H9 (cell line): Measurements from ENCODE around the gene RYR3. TPM values are rescaled to one million over a fixed set of nuclear protein-coding genes. Genes with fewer than 3 reads are reported as not detected.

ENCODE experiments used
- DNase-seq: peaks from one replicate; pipeline ENCODE4 v3.0.0-alpha.2; 2017
- H2AFZ ChIP-seq: one replicate; pipeline ENCODE4 v1.6.1; 2013; ENCODE audit warnings: mild to moderate bottlenecking, low read length, control low read depth, moderate library complexity
- H2AK5ac ChIP-seq: 2 replicates; pipeline ENCODE4 v1.6.1; 2013; ENCODE audit warnings: low read length, control low read depth, mixed read lengths; ENCODE audit not compliant: insufficient read length
- H2BK120ac ChIP-seq: one replicate; pipeline ENCODE4 v1.6.1; 2013; ENCODE audit warnings: low read depth, mild to moderate bottlenecking, low read length, control low read depth, inconsistent platforms; ENCODE audit not compliant: poor library complexity, severe bottlenecking
- H2BK12ac ChIP-seq: 2 replicates; pipeline ENCODE4 v1.6.1; 2013; ENCODE audit warnings: low read length, control low read depth, mixed read lengths, low read depth; ENCODE audit not compliant: insufficient read length
- H2BK15ac ChIP-seq: 2 replicates; pipeline ENCODE4 v1.6.1; 2013; ENCODE audit warnings: low read depth, low read length, control low read depth
- H2BK20ac ChIP-seq: one replicate; pipeline ENCODE4 v1.6.1; 2013; ENCODE audit warnings: low read depth, mild to moderate bottlenecking, low read length, control low read depth, inconsistent platforms; ENCODE audit not compliant: poor library complexity, severe bottlenecking
- H2BK5ac ChIP-seq: 2 replicates; pipeline ENCODE4 v1.6.1; 2013; ENCODE audit warnings: low read length, control low read depth, mixed read lengths; ENCODE audit not compliant: insufficient read length
- H3K14ac ChIP-seq: 2 replicates; pipeline ENCODE4 v1.6.1; 2013; ENCODE audit warnings: low read length, control low read depth; ENCODE audit not compliant: insufficient read depth
- H3K18ac ChIP-seq: 2 replicates; pipeline ENCODE4 v1.6.1; 2013; ENCODE audit warnings: low read depth, mild to moderate bottlenecking, mixed read lengths, low read length, control low read depth; ENCODE audit not compliant: insufficient read length
- H3K23ac ChIP-seq: 2 replicates; pipeline ENCODE4 v1.6.1; 2013; ENCODE audit warnings: low read length, control low read depth, mixed read lengths, low read depth; ENCODE audit not compliant: insufficient read length
- H3K23me2 ChIP-seq: 2 replicates; pipeline ENCODE4 v1.6.1; 2013; ENCODE audit warnings: low read depth, mild to moderate bottlenecking, mixed read lengths, low read length, control low read depth; ENCODE audit not compliant: insufficient read length, poor library complexity, severe bottlenecking
- H3K27ac ChIP-seq: 2 replicates; pipeline ENCODE4 v1.5.1; 2013; ENCODE audit warnings: low read length, control low read depth, mixed read lengths, low read depth; ENCODE audit not compliant: insufficient read length
- H3K27me3 ChIP-seq: 2 replicates; pipeline ENCODE4 v1.6.1; 2013; ENCODE audit warnings: low read length, control low read depth, inconsistent platforms; ENCODE audit not compliant: insufficient read depth
- H3K4ac ChIP-seq: 2 replicates; pipeline ENCODE4 v1.6.1; 2013; ENCODE audit warnings: low read depth, mild to moderate bottlenecking, control low read depth, inconsistent platforms, low read length, moderate library complexity
- H3K4me1 ChIP-seq: 2 replicates; pipeline ENCODE4 v1.6.1; 2013; ENCODE audit warnings: low read length, control low read depth, inconsistent platforms; ENCODE audit not compliant: insufficient read depth
- H3K4me2 ChIP-seq: 2 replicates; pipeline ENCODE4 v1.6.1; 2013; ENCODE audit warnings: low read length, control low read depth, mixed read lengths; ENCODE audit not compliant: insufficient read length, insufficient read depth
- H3K56ac ChIP-seq: 2 replicates; pipeline ENCODE4 v1.6.1; 2013; ENCODE audit warnings: low read depth, mild to moderate bottlenecking, mixed read lengths, low read length, control low read depth; ENCODE audit not compliant: insufficient read length
- H3K79me1 ChIP-seq: 2 replicates; pipeline ENCODE4 v1.6.1; 2013; ENCODE audit warnings: low read depth, mild to moderate bottlenecking, moderate library complexity, low read length, control low read depth, inconsistent platforms; ENCODE audit not compliant: insufficient read depth, poor library complexity, severe bottlenecking
- H3K79me2 ChIP-seq: 2 replicates; pipeline ENCODE4 v1.6.1; 2013; ENCODE audit warnings: low read length, control low read depth, inconsistent platforms; ENCODE audit not compliant: insufficient read depth
- H3K9ac ChIP-seq: 2 replicates; pipeline ENCODE4 v1.6.1; 2013; ENCODE audit warnings: low read length, control low read depth, mixed read lengths; ENCODE audit not compliant: insufficient read length; ENCODE audit errors: extremely low read depth
- H3K9me3 ChIP-seq: one replicate; pipeline ENCODE4 v1.6.1; 2013; ENCODE audit warnings: low read depth, low read length, inconsistent platforms; ENCODE audit not compliant: control insufficient read depth
- H3T11ph ChIP-seq: one replicate; pipeline ENCODE4 v1.6.1; 2013; ENCODE audit warnings: mild to moderate bottlenecking, low read length, control low read depth, inconsistent platforms
- H4K20me1 ChIP-seq: one replicate; pipeline ENCODE4 v1.6.1; 2013; ENCODE audit not compliant: control insufficient read depth, insufficient read length, insufficient read depth
- H4K5ac ChIP-seq: 2 replicates; pipeline ENCODE4 v1.6.1; 2013; ENCODE audit warnings: low read depth, mild to moderate bottlenecking, mixed read lengths, low read length, control low read depth; ENCODE audit not compliant: insufficient read length
- H4K8ac ChIP-seq: replicated peaks from 2 replicates; pipeline ENCODE4 v1.6.1; 2013; ENCODE audit warnings: low read length, control low read depth, mixed read lengths, low read depth; ENCODE audit not compliant: insufficient read length
- H4K91ac ChIP-seq: 2 replicates; pipeline ENCODE4 v1.6.1; 2013; ENCODE audit warnings: low read depth, mild to moderate bottlenecking, moderate library complexity, mixed read lengths, low read length, control low read depth; ENCODE audit not compliant: insufficient read length
- H3K27ac Mint-ChIP-seq, 3 experiments: 2 replicates in 2 of 3; 3 replicates in 1 of 3; pipeline ENCODE4 v1.8.0; 2020 to 2021; ENCODE audit warnings: mixed read lengths in 3 of 3, mild to moderate bottlenecking in 1 of 3, moderate library complexity in 1 of 3
- H3K27me3 Mint-ChIP-seq: 2 replicates; pipeline ENCODE4 v1.8.0; 2021; ENCODE audit warnings: low read depth, mild to moderate bottlenecking, moderate library complexity, mixed read lengths
- H3K36me3 Mint-ChIP-seq, 3 experiments: 2 replicates in 2 of 3; 3 replicates in 1 of 3; pipeline ENCODE4 v1.8.0; 2020 to 2021; ENCODE audit warnings: low read depth in 3 of 3, mixed read lengths in 3 of 3; ENCODE audit not compliant: insufficient read depth in 1 of 3
- H3K4me1 Mint-ChIP-seq, 2 experiments: 2 replicates each; pipeline ENCODE4 v1.8.0; 2020; ENCODE audit warnings: mixed read lengths in 2 of 2
- H3K4me3 Mint-ChIP-seq, 2 experiments: 2 replicates in 1 of 2; 3 replicates in 1 of 2; pipeline ENCODE4 v1.8.0; 2020 to 2021; ENCODE audit warnings: mild to moderate bottlenecking in 2 of 2, mixed read lengths in 2 of 2, moderate library complexity in 1 of 2
- H3K9me3 Mint-ChIP-seq, 2 experiments: 2 replicates in 1 of 2; 3 replicates in 1 of 2; pipeline ENCODE4 v1.8.0; 2020; ENCODE audit warnings: mild to moderate bottlenecking in 2 of 2, mixed read lengths in 2 of 2, moderate library complexity in 1 of 2
- WGBS: extraction: QIAGEN DNeasy Blood & Tissue Kit; methylation state at CpG from one replicate; pipeline ENCODE4 v1.1.7; 2013; ENCODE audit warnings: missing lambda C conversion rate, low lambda C conversion rate, mixed read lengths; ENCODE audit not compliant: insufficient read length; ENCODE audit errors: extremely low coverage; 5-methylcytosine and 5-hydroxymethylcytosine counted together
- total RNA-seq: library from RNA; stranded (reverse); gene quantifications from 2 replicates; pipeline ENCODE4 v1.2.1, GENCODE V29; 2021
- TF ChIP-seq, protein P1 (sequence below): fragments of 200-600 bp; sonication (generic); conservative IDR thresholded peaks from 3 replicates; pipeline ENCODE4 v1.8.0; 2021; ENCODE audit warnings: antibody characterized with exemption, mild to moderate bottlenecking

The RYR3 gene
- total RNA-seq, 1 experiment from 2014 or later = 0.85 TPM

- Histone ChIP-seq H3K18ac (no peak overlapping the region), H3K14ac (no peak overlapping the region), H2BK12ac (no peak overlapping the region), H2BK120ac (no peak overlapping the region), H3K9me3 (no peaks in the 10 kb centered on the region), H4K8ac (no peak overlapping the region), H4K5ac (no peak overlapping the region), H2BK15ac (no peak overlapping the region), H3K9ac (no peak overlapping the region), H3K27ac (no peak overlapping the region), H3K27me3 (no peaks in the 10 kb centered on the region), H3K79me1 (no peaks in the 10 kb centered on the region), H2BK20ac (no peak overlapping the region), H3K23ac (no peak overlapping the region), H3K4ac (no peak overlapping the region), H3T11ph (no peak overlapping the region), H2AK5ac (no peak overlapping the region), H3K4me2 (no peak overlapping the region), H2BK5ac (no peak overlapping the region), H4K91ac (no peak overlapping the region), H3K79me2 (no peaks in the 10 kb centered on the region), H2AFZ (no peak overlapping the region), H4K20me1 (no peaks in the 10 kb centered on the region), H3K56ac (no peak overlapping the region), H3K23me2 (no peaks in the 10 kb centered on the region), H3K4me1 (no peaks in the 10 kb centered on the region)
- no peaks in the 10 kb centered on the region for H3K36me3 Mint-ChIP-seq
- TF ChIP-seq, protein P1, sequence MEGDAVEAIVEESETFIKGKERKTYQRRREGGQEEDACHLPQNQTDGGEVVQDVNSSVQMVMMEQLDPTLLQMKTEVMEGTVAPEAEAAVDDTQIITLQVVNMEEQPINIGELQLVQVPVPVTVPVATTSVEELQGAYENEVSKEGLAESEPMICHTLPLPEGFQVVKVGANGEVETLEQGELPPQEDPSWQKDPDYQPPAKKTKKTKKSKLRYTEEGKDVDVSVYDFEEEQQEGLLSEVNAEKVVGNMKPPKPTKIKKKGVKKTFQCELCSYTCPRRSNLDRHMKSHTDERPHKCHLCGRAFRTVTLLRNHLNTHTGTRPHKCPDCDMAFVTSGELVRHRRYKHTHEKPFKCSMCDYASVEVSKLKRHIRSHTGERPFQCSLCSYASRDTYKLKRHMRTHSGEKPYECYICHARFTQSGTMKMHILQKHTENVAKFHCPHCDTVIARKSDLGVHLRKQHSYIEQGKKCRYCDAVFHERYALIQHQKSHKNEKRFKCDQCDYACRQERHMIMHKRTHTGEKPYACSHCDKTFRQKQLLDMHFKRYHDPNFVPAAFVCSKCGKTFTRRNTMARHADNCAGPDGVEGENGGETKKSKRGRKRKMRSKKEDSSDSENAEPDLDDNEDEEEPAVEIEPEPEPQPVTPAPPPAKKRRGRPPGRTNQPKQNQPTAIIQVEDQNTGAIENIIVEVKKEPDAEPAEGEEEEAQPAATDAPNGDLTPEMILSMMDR = no peak
- WGBS = no CpG with 5 or more reads among the region's 3 CpGs
- no peaks in the 10 kb centered on the region for H3K27me3 Mint-ChIP-seq
- no peak for DNase-seq
- H3K9me3 Mint-ChIP-seq = peaks cover 0 to 3% of the 10 kb centered on the region in 2 experiments; a peak in 2 of 5 replicates
- H3K4me3 Mint-ChIP-seq = no peak overlapping the region
- H3K4me1 Mint-ChIP-seq = peaks cover 9 to 11% of the 10 kb centered on the region in 2 experiments; a peak in 3 of 4 replicates
- H3K27ac Mint-ChIP-seq = no peak overlapping the region
Observed at GRCh38 chr15:33425142-33425541, 114.4 kb downstream of the RYR3 start.
